Gastrocnemius medialis (tissue), 4 donors: Measurements from ENCODE around the gene TKTL1. TPM values are rescaled to one million over a fixed set of nuclear protein-coding genes. Genes with fewer than 3 reads are reported as not detected.

Source experiments
- ATAC-seq, 2 donors: fragments of 150-250 bp; one replicate each; pipeline ENCODE4 v1.9.1; 2016
- DNase-seq, 2 donors: peaks; one replicate each; pipeline ENCODE4 v3.0.0-alpha.2; 2019
- H3K27ac ChIP-seq, 4 donors: fragments of 200-600 bp; sonication (generic); 1 replicate in 1 of 4; 2 replicates in 3 of 4; pipeline ENCODE4 v1.5.1; 2016 to 2018; ENCODE audit warnings: mild to moderate bottlenecking in 2 of 4, moderate library complexity in 1 of 4
- H3K27me3 ChIP-seq, 3 donors: fragments of 200-600 bp; sonication (generic) in 2 of 3; 1 replicate in 1 of 3; 2 replicates in 2 of 3; pipeline versions ENCODE4 v1.5.1 to v1.6.0; 2016 to 2019; ENCODE audit warnings: mild to moderate bottlenecking in 1 of 3, moderate library complexity in 1 of 3
- H3K36me3 ChIP-seq, 2 donors: fragments of 200-600 bp; sonication (generic) in 1 of 2; one replicate each; pipeline ENCODE4 v1.5.1; 2017 to 2018
- H3K4me1 ChIP-seq, 2 donors: fragments of 200-600 bp; sonication (generic) in 1 of 2; one replicate each; pipeline ENCODE4 v1.5.1; 2016 to 2017; ENCODE audit warnings: mild to moderate bottlenecking in 2 of 2
- H3K4me3 ChIP-seq, 4 donors: fragments of 200-600 bp; sonication (generic) in 3 of 4; 1 replicate in 1 of 4; 2 replicates in 3 of 4; pipeline ENCODE4 v1.5.1; 2016 to 2019; ENCODE audit warnings: mild to moderate bottlenecking in 2 of 4
- H3K9me3 ChIP-seq, 3 donors: fragments of 200-600 bp; sonication (generic) in 2 of 3; 1 replicate in 1 of 3; 2 replicates in 2 of 3; pipeline ENCODE4 v1.5.1; 2016 to 2019
- CTCF ChIP-seq, 5 experiments: fragments of 450-650 bp in 3 of 5; fragments of 200-600 bp in 2 of 5; sonication (generic) in 2 of 5; IDR thresholded peaks in 4 of 5; conservative IDR thresholded peaks in 1 of 5; 1 replicate in 4 of 5; 2 replicates in 1 of 5; pipeline ENCODE4 v1.5.1; 2016 to 2019; ENCODE audit warnings: antibody characterized with exemption in 5 of 5, mild to moderate bottlenecking in 3 of 5, moderate library complexity in 3 of 5
- POLR2A ChIP-seq, 2 donors: fragments of 450-650 bp; IDR thresholded peaks; one replicate each; pipeline ENCODE4 v1.6.1; 2017; ENCODE audit warnings: antibody characterized with exemption in 2 of 2, mild to moderate bottlenecking in 2 of 2, moderate library complexity in 2 of 2
- in situ Hi-C, 4 donors: fragments of 200-750 bp; cut with MboI; loops; one replicate each; pipeline versions ENCODE4 v1.15.0 to v1.8.0; 2017; ENCODE audit warnings: low sequenced_read_pairs in 4 of 4
- intact Hi-C: fragments of 100-400 bp; cut with DNase I; formaldehyde crosslinking; loops from one replicate; pipeline ENCODE4 v1.15.1; 2023; ENCODE audit warnings: low total_unique reads
- total RNA-seq, 4 donors: library from RNA; depleted of rRNA; stranded (reverse); fragments of >200 nt; gene quantifications; one replicate each; pipeline versions ENCODE4 v1.1.0 to v1.2.3, GENCODE V29; 2016

The TKTL1 gene
- total RNA-seq, 4 donors from 2014 or later, result 0.09 to 0.36 (median 0.10) TPM; not detected in 1

GRCh38 chrX:154355776-154356140, 60.2 kb downstream of the TKTL1 start:
- no peak overlapping the region for H3K27ac ChIP-seq
- ATAC-seq (no peak), DNase-seq (no peak)
- in situ Hi-C loops (no loop called here), intact Hi-C loops (no loop called here)
- no peak overlapping the region for H3K4me3 ChIP-seq
- no peaks in the 10 kb centered on the region for H3K4me1 ChIP-seq
- no peaks in the 10 kb centered on the region for H3K9me3 ChIP-seq
- H3K27me3 ChIP-seq, result no peaks in the 10 kb centered on the region
- no peaks in the 10 kb centered on the region for H3K36me3 ChIP-seq
- TF ChIP-seq POLR2A (IDR thresholded peaks at IDR 0.05) (no peak), CTCF (IDR thresholded peaks at IDR 0.05 in 4 of 5, conservative IDR thresholded peaks at IDR 0.05 in 1 of 5) (no peak)

DNA sequence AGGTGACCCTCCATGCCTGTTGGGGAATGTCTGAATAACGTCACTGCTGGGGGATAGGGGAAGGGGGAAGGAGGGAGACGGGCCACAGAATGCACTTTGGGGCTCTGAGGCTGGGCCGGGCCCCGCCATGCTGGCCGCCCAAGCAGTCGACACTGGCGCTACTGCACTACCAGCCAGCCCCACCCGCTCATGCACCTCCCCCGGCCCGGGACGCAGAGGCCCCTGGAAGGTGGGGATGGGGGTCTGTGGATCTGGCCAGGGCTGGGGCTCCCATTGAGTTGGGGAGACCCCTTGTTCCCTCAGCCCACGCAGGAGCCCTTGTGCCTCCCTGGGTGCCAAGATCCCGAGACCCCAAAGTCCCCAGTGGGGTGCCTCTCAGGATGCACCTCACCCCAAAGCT, 61.0 kb downstream of the TKTL1 start:
- Histone ChIP-seq H3K36me3 (no peaks in the 10 kb centered on the region), H3K4me1 (no peaks in the 10 kb centered on the region), H3K27me3 (no peaks in the 10 kb centered on the region), H3K27ac (no peak overlapping the region), H3K9me3 (no peaks in the 10 kb centered on the region), H3K4me3 (no peak overlapping the region)
- TF ChIP-seq CTCF (IDR thresholded peaks at IDR 0.05 in 4 of 5, conservative IDR thresholded peaks at IDR 0.05 in 1 of 5), result no peak
- no peak for TF ChIP-seq POLR2A (IDR thresholded peaks at IDR 0.05)
- intact Hi-C loops, result no loop called here
- DNase-seq, result no peak
- in situ Hi-C loops, result no loop called here
- no peak for ATAC-seq

GRCh38 chrX:154357205-154357604, 61.6 kb downstream of the TKTL1 start:
- H3K27me3 ChIP-seq, result no peaks in the 10 kb centered on the region
- H3K36me3 ChIP-seq, result no peaks in the 10 kb centered on the region
- no peaks in the 10 kb centered on the region for H3K9me3 ChIP-seq
- H3K4me3 ChIP-seq, result no peak overlapping the region
- no peaks in the 10 kb centered on the region for H3K4me1 ChIP-seq
- H3K27ac ChIP-seq, result no peak overlapping the region
- ATAC-seq (no peak), DNase-seq (no peak)
- TF ChIP-seq POLR2A (IDR thresholded peaks at IDR 0.05) (no peak), CTCF (IDR thresholded peaks at IDR 0.05 in 4 of 5, conservative IDR thresholded peaks at IDR 0.05 in 1 of 5) (no peak)
- intact Hi-C loops, result no loop called here
- in situ Hi-C loops, result no loop called here

GRCh38 chrX:154358011-154358410, 62.4 kb downstream of the TKTL1 start:
- TF ChIP-seq POLR2A (IDR thresholded peaks at IDR 0.05), result no peak
- no peak for TF ChIP-seq CTCF (IDR thresholded peaks at IDR 0.05 in 4 of 5, conservative IDR thresholded peaks at IDR 0.05 in 1 of 5)
- Histone ChIP-seq H3K4me3 (no peak overlapping the region), H3K36me3 (no peaks in the 10 kb centered on the region), H3K27me3 (no peaks in the 10 kb centered on the region), H3K27ac (no peak overlapping the region), H3K4me1 (no peaks in the 10 kb centered on the region), H3K9me3 (no peaks in the 10 kb centered on the region)
- in situ Hi-C loops, result no loop called here
- intact Hi-C loops, result no loop called here
- ATAC-seq, result no peak
- no peak for DNase-seq

- H3K27ac ChIP-seq, result no peak overlapping the region
- no peak for TF ChIP-seq POLR2A (IDR thresholded peaks at IDR 0.05)
- TF ChIP-seq CTCF (IDR thresholded peaks at IDR 0.05 in 4 of 5, conservative IDR thresholded peaks at IDR 0.05 in 1 of 5), result no peak
These were observed 63.2 kb downstream of the TKTL1 start for GRCh38 chrX:154358829-154359228.

More at GRCh38 chrX:154358829-154359228, 63.2 kb downstream of the TKTL1 start:
- intact Hi-C loops, result no loop called here
- in situ Hi-C loops, result no loop called here
- ATAC-seq, result no peak
- Histone ChIP-seq H3K27me3 (no peaks in the 10 kb centered on the region), H3K4me3 (no peak overlapping the region), H3K4me1 (no peaks in the 10 kb centered on the region), H3K36me3 (no peaks in the 10 kb centered on the region), H3K9me3 (no peaks in the 10 kb centered on the region)
- DNase-seq, result no peak
